Kidney (tissue), 14 donors: ENCODE results near the gene GATB. TPM values are rescaled to one million over a fixed set of nuclear protein-coding genes. Genes with fewer than 3 reads are reported as not detected.

Source experiments
- DNase-seq, 5 donors: peaks; one replicate each; pipeline ENCODE4 v3.0.0-alpha.2; 2013 to 2020
- FAIRE-seq: peaks from 2 replicates; lab custom pipeline; 2012; peaks lifted over from hg19 to GRCh38; lab: Jason Lieb, UNC
- H3K27ac ChIP-seq, 2 donors: one replicate each; pipeline ENCODE4 v1.7.0; 2013; ENCODE audit warnings: low read depth in 2 of 2, low read length in 2 of 2, inconsistent platforms in 1 of 2
- H3K27me3 ChIP-seq: one replicate; pipeline ENCODE4 v1.7.1; 2013; ENCODE audit warnings: low read length, inconsistent platforms; ENCODE audit not compliant: control insufficient read depth, insufficient read depth
- H3K36me3 ChIP-seq, 3 donors: one replicate each; pipeline versions ENCODE4 v1.7.0 to v1.7.1; 2013; ENCODE audit warnings: low read length in 3 of 3, control low read depth in 1 of 3, inconsistent platforms in 1 of 3; ENCODE audit not compliant: insufficient read depth in 3 of 3, control insufficient read depth in 2 of 3
- H3K4me1 ChIP-seq, 3 donors: one replicate each; pipeline versions ENCODE4 v1.7.0 to v1.7.1; 2013; ENCODE audit warnings: low read length in 3 of 3, inconsistent platforms in 1 of 3, low read depth in 1 of 3; ENCODE audit not compliant: control insufficient read depth in 2 of 3, insufficient read depth in 2 of 3
- H3K4me3 ChIP-seq, 3 donors: one replicate each; pipeline versions ENCODE4 v1.7.0 to v1.8.1; 2013; ENCODE audit warnings: low read length in 3 of 3, control low read depth in 1 of 3, inconsistent platforms in 1 of 3
- H3K9ac ChIP-seq, 3 donors: one replicate each; pipeline versions ENCODE4 v1.7.0 to v1.7.1; 2013; ENCODE audit warnings: low read length in 3 of 3, control low read depth in 1 of 3, inconsistent platforms in 1 of 3
- H3K9me3 ChIP-seq, 3 donors: one replicate each; pipeline versions ENCODE4 v1.7.0 to v1.7.1; 2013; ENCODE audit warnings: low read length in 3 of 3, control low read depth in 1 of 3, inconsistent platforms in 1 of 3; ENCODE audit not compliant: control insufficient read depth in 2 of 3, insufficient read depth in 1 of 3
- intact Hi-C: fragments of 100-400 bp; cut with DNase I; formaldehyde crosslinking; loops from one replicate; pipeline ENCODE4 v1.11.1; 2022
- polyA plus RNA-seq: library from polyadenylated mRNA; stranded (reverse); fragments of 350-450 nt; fragmentation: Illumina TruSeq; extraction: RNeasy Lipid Tissue Mini Kit (QIAGEN cat#74804); gene quantifications from one replicate; pipeline ENCODE4 v1.2.3, GENCODE V29; 2014; ENCODE audit warnings: low read depth, low replicate concordance; ENCODE audit not compliant: insufficient read depth
- total RNA-seq: library from RNA; stranded (reverse); fragmentation: NEBNext Ultra II Directional; extraction: Animal tissue kit (Norgen Biotek cat#: 25700); gene quantifications from one replicate; pipeline ENCODE4 v1.2.1, GENCODE V29; 2021
- TF ChIP-seq, protein P1 (sequence below): IDR thresholded peaks from 3 replicates; pipeline ENCODE4 v1.5.1; 2012; ENCODE audit warnings: mild to moderate bottlenecking, moderate library complexity, borderline replicate concordance; ENCODE audit not compliant: insufficient read depth; ENCODE audit errors: extremely low read depth
- donor health status: control.
- donor health status: control.
- donor health status: control.
- donor health status: control.
- donor health status: control.
- donor health status: DM: yes; HTN: yes; CAD: no.
- donor health status: Normal renal cell carcinoma (clear cell type).

GATB gene
- total and polyA plus RNA-seq, 2 donors from 2014 or later: 17.0 to 50.9 TPM

DNA sequence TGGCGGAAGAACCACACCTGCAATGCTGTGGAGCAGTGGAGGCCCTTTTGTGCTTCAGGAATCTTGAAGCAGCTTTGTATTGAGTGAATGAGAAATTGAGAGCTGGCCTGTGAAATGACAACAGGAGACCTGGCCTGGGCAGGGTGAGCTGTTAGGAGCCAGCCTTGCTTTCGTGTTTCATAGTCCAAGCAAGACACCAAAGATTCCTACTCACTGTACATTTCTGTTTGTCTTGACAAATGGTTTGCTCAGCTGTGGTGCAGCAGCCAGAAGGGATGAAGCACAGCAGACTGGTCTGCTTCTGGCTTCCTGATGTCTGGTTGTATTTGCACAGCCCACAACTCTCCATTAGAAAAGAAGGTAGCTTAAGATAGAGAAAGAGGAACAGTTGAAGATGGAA is 96.5 kb downstream of the GATB start:
- DNase-seq: no peak
- H3K4me3 ChIP-seq: no peak overlapping the region
- intact Hi-C loops: no loop called here
- no peak overlapping the region for H3K27ac ChIP-seq
- H3K36me3 ChIP-seq: peaks cover 0 to 4% (median 2%) of the 10 kb centered on the region in 3 donors
- no peaks in the 10 kb centered on the region for H3K27me3 ChIP-seq
- no peak for FAIRE-seq
- peaks cover 2 to 11% (median 9%) of the 10 kb centered on the region in 3 donors for H3K4me1 ChIP-seq
- TF ChIP-seq, protein P1, sequence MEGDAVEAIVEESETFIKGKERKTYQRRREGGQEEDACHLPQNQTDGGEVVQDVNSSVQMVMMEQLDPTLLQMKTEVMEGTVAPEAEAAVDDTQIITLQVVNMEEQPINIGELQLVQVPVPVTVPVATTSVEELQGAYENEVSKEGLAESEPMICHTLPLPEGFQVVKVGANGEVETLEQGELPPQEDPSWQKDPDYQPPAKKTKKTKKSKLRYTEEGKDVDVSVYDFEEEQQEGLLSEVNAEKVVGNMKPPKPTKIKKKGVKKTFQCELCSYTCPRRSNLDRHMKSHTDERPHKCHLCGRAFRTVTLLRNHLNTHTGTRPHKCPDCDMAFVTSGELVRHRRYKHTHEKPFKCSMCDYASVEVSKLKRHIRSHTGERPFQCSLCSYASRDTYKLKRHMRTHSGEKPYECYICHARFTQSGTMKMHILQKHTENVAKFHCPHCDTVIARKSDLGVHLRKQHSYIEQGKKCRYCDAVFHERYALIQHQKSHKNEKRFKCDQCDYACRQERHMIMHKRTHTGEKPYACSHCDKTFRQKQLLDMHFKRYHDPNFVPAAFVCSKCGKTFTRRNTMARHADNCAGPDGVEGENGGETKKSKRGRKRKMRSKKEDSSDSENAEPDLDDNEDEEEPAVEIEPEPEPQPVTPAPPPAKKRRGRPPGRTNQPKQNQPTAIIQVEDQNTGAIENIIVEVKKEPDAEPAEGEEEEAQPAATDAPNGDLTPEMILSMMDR: no peak
- no peak overlapping the region for H3K9ac ChIP-seq
- H3K9me3 ChIP-seq: no peaks in the 10 kb centered on the region

DNA sequence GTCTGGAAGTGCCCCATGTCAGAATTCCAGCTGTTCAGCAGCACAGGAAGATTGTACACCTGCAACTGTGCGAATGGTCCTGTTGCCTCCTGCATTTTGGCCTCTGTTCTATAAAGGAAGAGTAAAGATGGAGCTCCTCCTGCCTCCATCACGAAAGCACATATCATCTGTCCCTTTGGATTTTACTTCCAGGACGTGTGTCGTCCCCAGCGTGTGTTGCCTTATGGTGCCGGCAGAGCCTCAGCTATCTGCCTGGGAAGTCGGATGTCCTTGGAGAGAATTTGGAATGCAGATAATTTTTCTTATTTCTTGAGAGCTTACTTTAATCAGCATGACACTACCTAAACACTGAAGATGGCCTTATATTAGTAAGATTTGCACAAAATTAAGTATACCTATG is 97.7 kb downstream of the GATB start:
- Histone ChIP-seq H3K27ac (no peak overlapping the region), H3K4me3 (no peak overlapping the region), H3K27me3 (no peaks in the 10 kb centered on the region), H3K9ac (no peak overlapping the region), H3K9me3 (no peaks in the 10 kb centered on the region), H3K4me1 (peaks cover 0 to 11% (median 2%) of the 10 kb centered on the region in 3 donors), H3K36me3 (peaks cover 2 to 8% (median 5%) of the 10 kb centered on the region in 3 donors)
- intact Hi-C loops: no loop called here
- TF ChIP-seq, protein P1: no peak
- FAIRE-seq (no peak), DNase-seq (no peak)

DNA sequence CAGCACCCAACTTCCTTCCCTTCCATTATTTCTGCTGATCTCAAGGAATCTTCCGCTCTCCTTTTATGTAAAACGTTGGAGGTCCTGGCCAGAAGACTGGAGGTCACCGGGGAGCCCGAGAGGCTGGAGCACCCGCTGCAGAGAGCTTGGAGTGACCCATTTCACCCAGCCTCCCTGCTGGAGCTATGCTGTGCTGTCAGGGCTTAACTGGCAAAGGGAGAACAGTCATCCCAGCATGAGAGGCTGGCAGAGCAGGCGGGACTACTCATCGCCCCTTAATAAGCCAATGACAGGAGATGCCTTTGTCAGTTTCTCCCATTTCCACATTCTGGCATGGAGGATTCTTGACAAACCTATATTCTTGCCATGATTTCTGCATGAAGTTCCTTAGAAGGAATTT is 98.9 kb downstream of the GATB start:
- TF ChIP-seq, protein P1: no peak
- no peak for DNase-seq
- H3K9ac ChIP-seq: no peak overlapping the region
- no peak overlapping the region for H3K4me3 ChIP-seq
- FAIRE-seq: no peak
- no peaks in the 10 kb centered on the region for H3K27me3 ChIP-seq
- peaks cover 2 to 14% (median 11%) of the 10 kb centered on the region in 3 donors for H3K36me3 ChIP-seq
- intact Hi-C loops: no loop called here
- peaks cover 0 to 5% (median 0%) of the 10 kb centered on the region in 3 donors for H3K4me1 ChIP-seq
- no peak overlapping the region for H3K27ac ChIP-seq
- no peaks in the 10 kb centered on the region for H3K9me3 ChIP-seq

DNA sequence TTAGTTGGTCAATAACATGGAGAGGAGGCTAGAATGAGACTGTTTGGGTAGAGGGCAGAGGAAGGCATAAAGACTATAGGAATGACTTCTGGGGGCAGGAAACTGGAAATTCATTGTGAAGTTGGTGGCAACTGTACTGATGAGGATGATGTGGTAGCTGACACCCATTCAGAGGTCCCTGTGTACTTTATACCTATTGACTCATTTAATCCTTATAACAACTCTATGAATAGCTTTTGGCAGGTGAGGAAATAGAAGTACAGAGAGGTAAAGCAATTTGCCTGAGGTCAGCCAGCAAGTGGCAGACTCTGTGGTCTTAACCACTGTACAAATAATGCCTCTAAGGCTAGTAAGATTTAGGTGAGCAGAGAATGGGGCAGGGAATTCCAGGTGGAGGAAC is 100.1 kb downstream of the GATB start:
- intact Hi-C loops: no loop called here
- TF ChIP-seq, protein P1: no peak
- peaks cover 0 to 5% (median 0%) of the 10 kb centered on the region in 3 donors for H3K4me1 ChIP-seq
- H3K36me3 ChIP-seq: peaks cover 2 to 17% (median 11%) of the 10 kb centered on the region in 3 donors
- DNase-seq: no peak
- no peak overlapping the region for H3K4me3 ChIP-seq
- H3K9ac ChIP-seq: no peak overlapping the region
- H3K27me3 ChIP-seq: no peaks in the 10 kb centered on the region
- FAIRE-seq: no peak
- no peaks in the 10 kb centered on the region for H3K9me3 ChIP-seq
- no peak overlapping the region for H3K27ac ChIP-seq
